NB4 (cell line): ENCODE measurements around the gene SEZ6.
A peak's percentile ranks its signal among the peaks of the same experiment; 100 is the strongest.

Experiments
- POLR2A ChIP-seq: IDR thresholded peaks from 2 replicates; pipeline ENCODE4 v1.6.1; 2011; ENCODE audit warnings: mild to moderate bottlenecking; ENCODE audit not compliant: insufficient read length; ENCODE audit errors: extremely low read depth
- TF ChIP-seq, protein P1 (sequence below): IDR thresholded peaks from one replicate; pipeline ENCODE4 v1.5.1; 2012; ENCODE audit warnings: low read depth, low read length
- TF ChIP-seq, protein P2 (sequence below): IDR thresholded peaks from 2 replicates; pipeline ENCODE4 v1.6.1; 2011; ENCODE audit warnings: low read depth, low read length

DNA sequence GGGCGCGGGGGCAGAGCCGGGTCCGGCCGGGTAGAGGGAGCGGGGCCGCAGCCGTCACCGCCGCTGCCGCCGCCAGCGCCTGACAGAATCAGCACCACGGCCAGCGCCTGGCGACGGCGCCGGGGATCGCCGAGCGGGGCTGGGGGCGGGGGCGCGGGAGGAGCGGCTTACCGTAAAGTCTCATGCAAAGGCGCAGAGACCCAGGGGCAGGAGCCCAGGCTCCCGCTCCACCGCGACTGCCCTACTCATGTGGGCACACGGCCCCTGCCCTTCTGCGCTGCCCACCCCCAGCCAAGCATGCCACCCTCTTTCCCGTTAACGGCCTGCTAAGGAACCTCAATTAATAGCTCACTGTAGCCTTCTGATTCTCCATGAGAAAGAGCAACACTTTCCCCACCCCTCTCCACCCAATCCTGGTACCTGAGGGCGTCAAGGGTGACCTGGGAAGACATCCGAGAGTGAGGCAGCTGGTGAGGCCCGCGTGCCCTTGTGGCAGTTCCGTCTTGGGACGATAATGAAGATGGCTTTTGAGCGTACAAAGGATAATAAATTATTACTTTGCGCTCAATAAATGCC lies at the start of gene SEZ6:
- TF ChIP-seq, protein P1, sequence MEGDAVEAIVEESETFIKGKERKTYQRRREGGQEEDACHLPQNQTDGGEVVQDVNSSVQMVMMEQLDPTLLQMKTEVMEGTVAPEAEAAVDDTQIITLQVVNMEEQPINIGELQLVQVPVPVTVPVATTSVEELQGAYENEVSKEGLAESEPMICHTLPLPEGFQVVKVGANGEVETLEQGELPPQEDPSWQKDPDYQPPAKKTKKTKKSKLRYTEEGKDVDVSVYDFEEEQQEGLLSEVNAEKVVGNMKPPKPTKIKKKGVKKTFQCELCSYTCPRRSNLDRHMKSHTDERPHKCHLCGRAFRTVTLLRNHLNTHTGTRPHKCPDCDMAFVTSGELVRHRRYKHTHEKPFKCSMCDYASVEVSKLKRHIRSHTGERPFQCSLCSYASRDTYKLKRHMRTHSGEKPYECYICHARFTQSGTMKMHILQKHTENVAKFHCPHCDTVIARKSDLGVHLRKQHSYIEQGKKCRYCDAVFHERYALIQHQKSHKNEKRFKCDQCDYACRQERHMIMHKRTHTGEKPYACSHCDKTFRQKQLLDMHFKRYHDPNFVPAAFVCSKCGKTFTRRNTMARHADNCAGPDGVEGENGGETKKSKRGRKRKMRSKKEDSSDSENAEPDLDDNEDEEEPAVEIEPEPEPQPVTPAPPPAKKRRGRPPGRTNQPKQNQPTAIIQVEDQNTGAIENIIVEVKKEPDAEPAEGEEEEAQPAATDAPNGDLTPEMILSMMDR, result no peak
- no peak for TF ChIP-seq POLR2A
- TF ChIP-seq, protein P2, sequence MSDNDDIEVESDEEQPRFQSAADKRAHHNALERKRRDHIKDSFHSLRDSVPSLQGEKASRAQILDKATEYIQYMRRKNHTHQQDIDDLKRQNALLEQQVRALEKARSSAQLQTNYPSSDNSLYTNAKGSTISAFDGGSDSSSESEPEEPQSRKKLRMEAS, result peak; percentile 36; the same call in 1 of the 2 replicates
